ENCODE measurements around the gene CLPX.
"Not testable (repeated sequence)": the region's sequence is repeated elsewhere in the genome, so short reads cannot be mapped to it uniquely, and the experiment has no call there.

Gene CLPX

DNA sequence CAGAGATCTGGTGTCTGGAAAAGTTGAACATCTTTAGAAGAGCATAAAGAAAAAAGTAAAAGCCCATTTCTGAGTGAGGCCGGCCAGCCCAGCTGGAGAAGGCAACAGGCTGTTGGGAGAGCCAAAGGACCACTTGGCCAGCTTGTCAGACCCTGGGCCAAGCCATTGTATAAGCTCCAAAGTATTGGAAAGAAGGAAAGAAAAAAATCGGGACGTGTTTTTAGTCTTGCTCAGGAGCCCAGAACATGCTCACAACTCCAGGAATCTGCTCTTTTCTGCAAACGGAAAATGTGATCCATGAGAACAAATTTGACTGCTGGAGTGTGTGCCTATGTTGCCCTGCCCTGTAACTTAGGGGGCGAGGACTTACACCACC lies 10.4 kb upstream of the CLPX start:
- POLR2A ChIA-PET = interaction anchor here (1.5 kb wide), 2 partner anchors 10 to 109 kb away, joined by 3 to 4 read pairs; partner anchors contain the start of genes CLPX and RNU5B-1
- 93% methylated on average over 5 of the region's 5 CpGs for WGBS (ENCODE audit: insufficient coverage)
- H3K4me3 ChIP-seq (ENCODE audit: control insufficient read depth in 1 of 7, extremely low read depth in 1 of 7, insufficient read depth in 4 of 7, low read depth in 2 of 7, low read length in 6 of 7) = no peak overlapping the region

DNA sequence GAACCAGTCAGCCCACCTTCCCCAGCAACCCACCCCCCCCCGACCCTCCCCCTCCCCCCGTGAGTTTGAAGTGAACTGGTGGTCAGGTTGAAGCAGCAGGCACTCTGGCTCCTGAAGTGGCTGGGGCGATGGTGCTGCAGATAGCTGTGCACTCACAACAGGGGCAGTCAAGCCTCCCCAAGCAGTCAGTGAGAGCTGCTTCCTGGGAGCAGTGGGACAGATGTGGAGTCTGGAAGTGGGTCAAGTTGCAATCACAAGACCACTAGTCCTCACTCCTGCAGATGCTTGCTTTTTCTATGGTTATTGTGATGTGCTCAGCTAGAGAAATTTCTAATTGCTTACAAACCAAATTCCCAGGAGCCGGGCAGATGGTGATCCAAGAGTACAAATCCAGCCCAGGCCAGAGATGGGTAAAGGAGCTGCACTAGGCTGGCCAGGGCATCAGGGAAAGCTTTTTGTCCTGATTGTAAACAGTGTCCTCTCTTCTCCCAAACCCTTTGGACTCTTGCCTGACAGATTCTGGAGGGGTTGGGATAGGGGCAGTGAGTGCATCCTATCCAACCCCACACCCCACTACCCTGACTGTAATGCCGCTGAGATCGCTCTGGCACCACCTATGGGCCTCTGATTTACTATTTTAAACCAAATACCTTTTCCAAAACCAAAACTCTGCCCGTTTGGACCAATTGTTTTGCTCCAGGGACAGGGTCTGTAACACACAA lies 9.8 kb upstream of the CLPX start:
- H3K4me1 ChIP-seq (ENCODE audit: control extremely low read depth in 1 of 4, control insufficient read depth in 4 of 4, insufficient read depth in 4 of 4, low read length in 3 of 4) = peaks cover 0 to 2% (median 0%) of the 10 kb centered on the region in 4 experiments
- H3K4me3 ChIP-seq (ENCODE audit: control insufficient read depth in 1 of 7, extremely low read depth in 1 of 7, insufficient read depth in 4 of 7, low read depth in 2 of 7, low read length in 6 of 7) = no peak overlapping the region
- no peak for DNase-seq
- ChIA-PET CTCF (interaction anchor here (0.7 to 2.2 kb wide), 7 partner anchors 13 to 103 kb away, joined by 3 to 8 read pairs (median 4); no protein-coding TSS in a partner anchor), POLR2A (interaction anchor here (0.9 to 1.5 kb wide), 3 partner anchors 10 to 110 kb away, joined by 3 to 4 read pairs (median 3); partner anchors contain the start of genes CLPX and RNU5B-1)
- no peak overlapping the region for H3K27ac ChIP-seq (ENCODE audit: insufficient read depth in 1 of 2, low read depth in 1 of 2, low read length in 2 of 2, poor library complexity in 1 of 2, severe bottlenecking in 2 of 2)
- H3K27me3 ChIP-seq (replicated peaks in 2 of 5; ENCODE audit: control insufficient read depth in 4 of 5, insufficient read depth in 5 of 5, low read length in 4 of 5) = no peaks in the 10 kb centered on the region
- no peaks in the 10 kb centered on the region for H3K36me3 ChIP-seq (ENCODE audit: control insufficient read depth in 4 of 4, insufficient read depth in 4 of 4, low read length in 3 of 4)
- H3K9me3 ChIP-seq (ENCODE audit: control extremely low read depth in 1 of 5, control insufficient read depth in 4 of 5, insufficient read depth in 2 of 5, low read depth in 1 of 5, low read length in 4 of 5) = no peaks in the 10 kb centered on the region
- 100% methylated on average over 1 of the region's 7 CpGs for WGBS (ENCODE audit: insufficient coverage)

More for the DNA sequence above, 10.4 kb upstream of the CLPX start:
- Histone ChIP-seq H3K27me3 (replicated peaks in 2 of 5; ENCODE audit: control insufficient read depth in 4 of 5, insufficient read depth in 5 of 5, low read length in 4 of 5) (no peaks in the 10 kb centered on the region), H3K27ac (ENCODE audit: insufficient read depth in 1 of 2, low read depth in 1 of 2, low read length in 2 of 2, poor library complexity in 1 of 2, severe bottlenecking in 2 of 2) (no peak overlapping the region), H3K9me3 (ENCODE audit: control extremely low read depth in 1 of 5, control insufficient read depth in 4 of 5, insufficient read depth in 2 of 5, low read depth in 1 of 5, low read length in 4 of 5) (no peaks in the 10 kb centered on the region), H3K36me3 (ENCODE audit: control insufficient read depth in 4 of 4, insufficient read depth in 4 of 4, low read length in 3 of 4) (no peaks in the 10 kb centered on the region), H3K4me1 (ENCODE audit: control extremely low read depth in 1 of 4, control insufficient read depth in 4 of 4, insufficient read depth in 4 of 4, low read length in 3 of 4) (peaks cover 0 to 2% (median 0%) of the 10 kb centered on the region in 4 experiments)
- no peak for DNase-seq
- CTCF ChIA-PET = interaction anchor here (1.1 to 2.2 kb wide), 5 partner anchors 13 to 90 kb away, joined by 3 to 8 read pairs (median 4); no protein-coding TSS in a partner anchor

DNA sequence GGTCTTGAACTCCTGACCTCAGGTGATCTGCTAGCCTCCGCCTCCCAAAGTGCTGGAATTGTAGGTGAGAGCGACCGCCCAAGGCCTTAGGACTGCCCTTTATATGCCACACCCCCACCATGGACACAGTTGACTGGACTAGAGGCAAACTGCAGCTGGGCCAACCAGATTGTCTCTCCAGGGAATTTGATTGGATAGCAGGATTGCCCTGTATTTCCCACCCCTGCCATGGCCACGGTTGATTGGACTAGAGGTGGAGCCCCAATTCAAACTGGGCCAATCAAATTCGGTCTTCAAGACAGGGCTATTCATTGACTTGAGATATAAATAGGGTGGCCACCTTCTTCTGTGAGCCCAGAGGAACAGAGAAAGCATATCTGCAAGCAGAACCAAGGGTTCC lies 6.9 kb upstream of the CLPX start:
- CTCF ChIA-PET = interaction anchor here (8.6 kb wide), 1 partner anchor 79 kb away, joined by 80 read pairs; no protein-coding TSS in a partner anchor

DNA sequence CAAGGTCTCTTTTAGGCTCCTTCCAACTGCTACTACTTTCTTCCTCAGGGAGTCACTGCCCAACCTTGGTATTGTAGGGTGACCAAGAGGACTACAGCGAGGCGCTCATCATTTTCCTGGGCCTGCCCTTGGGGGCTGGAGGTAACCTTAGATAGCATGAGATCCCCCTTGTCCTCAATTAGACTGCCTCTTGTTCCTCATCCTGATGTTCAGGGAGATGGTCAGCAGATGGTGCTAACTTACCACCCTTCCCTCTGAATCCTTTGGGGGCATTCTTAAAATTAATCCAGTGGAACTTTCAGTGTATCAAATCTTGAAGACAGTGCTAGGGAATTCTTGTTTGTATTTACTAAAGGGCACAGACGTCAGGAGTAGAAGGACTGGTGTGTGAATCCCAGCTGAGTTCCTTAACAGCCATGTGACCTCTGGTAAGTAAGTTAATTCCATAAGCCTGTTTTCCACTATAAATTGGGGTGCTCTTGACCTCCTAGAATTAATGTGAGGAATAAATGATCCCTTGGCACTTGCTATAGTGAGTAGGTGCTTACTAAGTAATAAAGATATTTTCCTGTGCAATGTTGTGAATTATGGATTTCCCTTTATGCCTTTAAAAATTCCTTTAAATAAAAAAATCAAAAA lies 4.1 kb upstream of the CLPX start:
- no peaks in the 10 kb centered on the region for H3K27me3 ChIP-seq (replicated peaks in 2 of 5; ENCODE audit: control insufficient read depth in 4 of 5, insufficient read depth in 5 of 5, low read length in 4 of 5)
- ChIA-PET POLR2A (interaction anchor here (0.6 kb wide), 1 partner anchor 106 kb away, joined by 4 read pairs; no protein-coding TSS in a partner anchor), CTCF (interaction anchor here (0.7 to 8.6 kb wide), 9 partner anchors 10 to 111 kb away, joined by 3 to 80 read pairs (median 4); no protein-coding TSS in a partner anchor)
- H3K4me1 ChIP-seq (ENCODE audit: control extremely low read depth in 1 of 4, control insufficient read depth in 4 of 4, insufficient read depth in 4 of 4, low read length in 3 of 4) = peaks cover 2 to 6% (median 5%) of the 10 kb centered on the region in 4 experiments
- 3% methylated on average over 3 of the region's 3 CpGs for WGBS (ENCODE audit: insufficient coverage)
- no peaks in the 10 kb centered on the region for H3K9me3 ChIP-seq (ENCODE audit: control extremely low read depth in 1 of 5, control insufficient read depth in 4 of 5, insufficient read depth in 2 of 5, low read depth in 1 of 5, low read length in 4 of 5)
- DNase-seq = peak; percentile 74 to 87 (median 82)
- no peaks in the 10 kb centered on the region for H3K36me3 ChIP-seq (ENCODE audit: control insufficient read depth in 4 of 4, insufficient read depth in 4 of 4, low read length in 3 of 4)
- no peak overlapping the region for H3K4me3 ChIP-seq (ENCODE audit: control insufficient read depth in 1 of 7, extremely low read depth in 1 of 7, insufficient read depth in 4 of 7, low read depth in 2 of 7, low read length in 6 of 7)
- H3K27ac ChIP-seq (ENCODE audit: insufficient read depth in 1 of 2, low read depth in 1 of 2, low read length in 2 of 2, poor library complexity in 1 of 2, severe bottlenecking in 2 of 2) = no peak overlapping the region

More for the DNA sequence above, 6.9 kb upstream of the CLPX start:
- no peaks in the 10 kb centered on the region for H3K27me3 ChIP-seq (replicated peaks in 2 of 5; ENCODE audit: control insufficient read depth in 4 of 5, insufficient read depth in 5 of 5, low read length in 4 of 5)
- no peaks in the 10 kb centered on the region for H3K9me3 ChIP-seq (ENCODE audit: control extremely low read depth in 1 of 5, control insufficient read depth in 4 of 5, insufficient read depth in 2 of 5, low read depth in 1 of 5, low read length in 4 of 5)
- H3K27ac ChIP-seq (ENCODE audit: insufficient read depth in 1 of 2, low read depth in 1 of 2, low read length in 2 of 2, poor library complexity in 1 of 2, severe bottlenecking in 2 of 2) = no peak overlapping the region
- no peak overlapping the region for H3K4me3 ChIP-seq (ENCODE audit: control insufficient read depth in 1 of 7, extremely low read depth in 1 of 7, insufficient read depth in 4 of 7, low read depth in 2 of 7, low read length in 6 of 7)
- POLR2A ChIA-PET = no interaction called here
- WGBS (ENCODE audit: insufficient coverage) = 96% methylated on average over 4 of the region's 5 CpGs
- no peaks in the 10 kb centered on the region for H3K36me3 ChIP-seq (ENCODE audit: control insufficient read depth in 4 of 4, insufficient read depth in 4 of 4, low read length in 3 of 4)
- peak in 2 of 3 donors; percentile 11 to 18 for DNase-seq
- peaks cover 0 to 2% (median 0%) of the 10 kb centered on the region in 4 experiments for H3K4me1 ChIP-seq (ENCODE audit: control extremely low read depth in 1 of 4, control insufficient read depth in 4 of 4, insufficient read depth in 4 of 4, low read length in 3 of 4)

DNA sequence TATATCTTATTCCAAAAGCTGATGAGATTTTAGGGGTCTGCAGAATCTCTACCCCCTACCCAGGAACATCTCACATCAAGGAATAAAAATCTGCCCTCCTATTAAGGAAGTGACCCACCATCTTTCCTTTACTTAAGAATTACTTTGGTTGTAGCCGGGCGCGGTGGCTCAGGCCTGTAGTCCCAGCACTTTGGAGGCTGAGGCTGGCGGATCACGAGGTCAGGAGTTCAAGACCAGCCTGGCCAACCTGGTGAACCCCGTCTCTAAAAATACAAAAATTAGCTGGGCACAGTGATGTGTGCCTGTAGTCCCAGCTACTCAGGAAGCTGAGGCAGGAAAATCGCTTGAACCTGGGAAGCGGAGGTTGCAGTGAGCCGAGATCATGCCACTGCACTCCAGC lies 3.3 kb upstream of the CLPX start:
- 95% methylated on average over 8 of the region's 9 CpGs for WGBS (ENCODE audit: insufficient coverage)
- peaks cover 7 to 10% (median 8%) of the 10 kb centered on the region in 4 experiments for H3K4me1 ChIP-seq (ENCODE audit: control extremely low read depth in 1 of 4, control insufficient read depth in 4 of 4, insufficient read depth in 4 of 4, low read length in 3 of 4)
- H3K27ac ChIP-seq (ENCODE audit: insufficient read depth in 1 of 2, low read depth in 1 of 2, low read length in 2 of 2, poor library complexity in 1 of 2, severe bottlenecking in 2 of 2); H3K36me3 ChIP-seq (ENCODE audit: control insufficient read depth in 4 of 4, insufficient read depth in 4 of 4, low read length in 3 of 4); H3K4me3 ChIP-seq (ENCODE audit: control insufficient read depth in 1 of 7, extremely low read depth in 1 of 7, insufficient read depth in 4 of 7, low read depth in 2 of 7, low read length in 6 of 7); H3K27me3 ChIP-seq (replicated peaks in 2 of 5; ENCODE audit: control insufficient read depth in 4 of 5, insufficient read depth in 5 of 5, low read length in 4 of 5); DNase-seq; POLR2A ChIA-PET; H3K9me3 ChIP-seq (ENCODE audit: control extremely low read depth in 1 of 5, control insufficient read depth in 4 of 5, insufficient read depth in 2 of 5, low read depth in 1 of 5, low read length in 4 of 5): not testable (repeated sequence)
- CTCF ChIA-PET = interaction anchor here (1.1 to 8.6 kb wide), 5 partner anchors 19 to 112 kb away, joined by 4 to 80 read pairs (median 6); no protein-coding TSS in a partner anchor

DNA sequence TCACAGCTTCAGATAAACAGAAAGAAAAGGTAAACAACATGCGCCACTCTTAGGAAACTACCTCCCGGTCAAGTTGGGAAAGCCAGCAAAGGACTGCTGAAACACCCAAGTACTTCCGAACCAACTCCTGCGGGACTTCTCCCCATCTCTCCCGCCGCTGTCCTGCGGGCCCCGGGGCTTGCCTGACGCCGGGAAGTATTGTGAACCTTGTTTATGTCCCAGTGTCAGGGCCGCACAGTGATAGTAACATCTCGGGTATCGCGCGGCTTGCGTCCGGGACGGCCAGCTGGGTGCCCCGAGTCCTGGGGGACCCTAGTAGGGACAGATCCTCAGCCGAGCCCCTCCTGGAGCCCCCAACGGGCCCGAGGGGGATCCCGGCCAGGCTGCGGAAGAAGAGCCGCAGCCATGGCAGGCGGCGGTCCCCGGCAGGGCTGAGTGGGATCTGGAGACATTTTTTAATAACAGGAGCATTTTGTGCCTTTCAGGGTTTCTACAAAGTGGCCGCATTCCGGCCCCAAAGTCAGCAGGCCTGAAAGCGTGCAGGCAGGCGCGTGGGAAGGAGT lies 756 bp downstream of the CLPX start:
- Histone ChIP-seq H3K27me3 (replicated peaks in 2 of 5; ENCODE audit: control insufficient read depth in 4 of 5, insufficient read depth in 5 of 5, low read length in 4 of 5) (no peaks in the 10 kb centered on the region), H3K4me1 (ENCODE audit: control extremely low read depth in 1 of 4, control insufficient read depth in 4 of 4, insufficient read depth in 4 of 4, low read length in 3 of 4) (peaks cover 9 to 24% (median 19%) of the 10 kb centered on the region in 4 experiments), H3K36me3 (ENCODE audit: control insufficient read depth in 4 of 4, insufficient read depth in 4 of 4, low read length in 3 of 4) (peaks cover 0 to 12% (median 4%) of the 10 kb centered on the region in 4 experiments), H3K27ac (ENCODE audit: insufficient read depth in 1 of 2, low read depth in 1 of 2, low read length in 2 of 2, poor library complexity in 1 of 2, severe bottlenecking in 2 of 2) (peak overlapping the region; percentile 86 to 94), H3K4me3 (ENCODE audit: control insufficient read depth in 1 of 7, extremely low read depth in 1 of 7, insufficient read depth in 4 of 7, low read depth in 2 of 7, low read length in 6 of 7) (peak overlapping the region; percentile 83 to 96 (median 91)), H3K9me3 (ENCODE audit: control extremely low read depth in 1 of 5, control insufficient read depth in 4 of 5, insufficient read depth in 2 of 5, low read depth in 1 of 5, low read length in 4 of 5) (no peaks in the 10 kb centered on the region)
- WGBS (ENCODE audit: insufficient coverage) = 0% methylated on average over 24 of the region's 33 CpGs
- DNase-seq = peak; percentile 34 to 60 (median 49)
- CTCF ChIA-PET = interaction anchor here (1.4 to 8.6 kb wide), 4 partner anchors 87 to 115 kb away, joined by 4 to 80 read pairs (median 8); no protein-coding TSS in a partner anchor
- POLR2A ChIA-PET = interaction anchor here (0.6 to 2.6 kb wide), 5 partner anchors 24 to 120 kb away, joined by 3 to 15 read pairs (median 4); partner anchors contain the start of genes PARP16, RNU5A-1 and RNU5B-1

Data from common myeloid progenitor, CD34-positive (primary cell).